Thoracic aorta (tissue), 2 donors: ENCODE results near the gene RBKS. TPM values are rescaled to one million over a fixed set of nuclear protein-coding genes. Genes with fewer than 3 reads are reported as not detected.

Experiments
- ATAC-seq: fragments of 150-250 bp; one replicate; pipeline ENCODE4 v1.8.0; 2017; ENCODE audit warnings: low read depth; ENCODE audit not compliant: insufficient number of reproducible peaks, low FRiP score
- DNase-seq: peaks from one replicate; pipeline ENCODE4 v3.0.0-alpha.2; 2020; ENCODE audit warnings: low spot score
- H3K27ac ChIP-seq, 2 donors: fragments of 200-600 bp; sonication (generic); 1 replicate in 1 of 2; 2 replicates in 1 of 2; pipeline ENCODE4 v1.5.1; 2016; ENCODE audit warnings: mild to moderate bottlenecking in 2 of 2, moderate library complexity in 2 of 2
- H3K27me3 ChIP-seq: fragments of 200-600 bp; sonication (generic); replicated peaks from 2 replicates; pipeline ENCODE4 v1.6.0; 2016; ENCODE audit warnings: mild to moderate bottlenecking; ENCODE audit not compliant: insufficient read depth
- H3K36me3 ChIP-seq: fragments of 200-600 bp; sonication (generic); one replicate; pipeline ENCODE4 v1.5.1; 2016
- H3K4me1 ChIP-seq, 2 donors: fragments of 200-600 bp; sonication (generic); 1 replicate in 1 of 2; 2 replicates in 1 of 2; pipeline versions ENCODE4 v1.5.1 to v1.6.0; 2016; ENCODE audit warnings: low read depth in 2 of 2, mild to moderate bottlenecking in 1 of 2; ENCODE audit not compliant: control insufficient read depth in 1 of 2
- H3K4me3 ChIP-seq: fragments of 200-600 bp; sonication (generic); 2 replicates; pipeline ENCODE4 v1.5.1; 2016; ENCODE audit warnings: mild to moderate bottlenecking
- H3K9me3 ChIP-seq: fragments of 200-600 bp; sonication (generic); 2 replicates; pipeline ENCODE4 v1.5.1; 2016
- total RNA-seq, 2 donors: library from RNA; depleted of rRNA; stranded (reverse); fragments of >200 nt; gene quantifications; one replicate each; pipeline versions ENCODE4 v1.1.0 to v1.2.3, GENCODE V29; 2016
- TF ChIP-seq, protein P1 (sequence below): fragments of 200-600 bp; sonication (generic); IDR thresholded peaks from one replicate; pipeline ENCODE4 v1.5.1; 2019; ENCODE audit warnings: antibody characterized with exemption

RBKS gene
- total RNA-seq, 2 donors from 2014 or later: 3.1 to 5.0 TPM

DNA sequence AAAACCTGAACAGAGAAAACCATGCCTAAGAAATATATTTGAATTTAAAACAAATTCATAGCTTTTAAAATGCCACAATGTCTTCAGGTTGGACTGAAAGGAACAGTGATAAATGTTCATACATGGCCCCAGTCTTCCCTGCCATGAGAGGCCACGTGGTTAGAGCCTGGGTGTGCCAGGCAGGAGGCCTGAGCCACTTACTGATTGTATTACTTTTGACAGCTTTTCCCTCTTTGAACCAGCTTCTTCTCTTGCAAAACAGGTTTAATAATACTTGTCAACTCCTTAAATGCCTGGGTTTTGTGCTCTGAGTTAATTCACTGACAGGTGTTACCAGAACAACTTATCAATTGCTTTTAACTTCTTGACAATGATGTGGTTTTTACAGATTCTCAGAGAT, 27.0 kb downstream of the RBKS start:
- no peak overlapping the region for H3K27ac ChIP-seq
- H3K9me3 ChIP-seq: no peaks in the 10 kb centered on the region
- ATAC-seq (no peak), DNase-seq (no peak)
- H3K27me3 ChIP-seq: no peaks in the 10 kb centered on the region
- H3K4me1 ChIP-seq: no peaks in the 10 kb centered on the region
- no peaks in the 10 kb centered on the region for H3K36me3 ChIP-seq
- H3K4me3 ChIP-seq: no peak overlapping the region
- TF ChIP-seq, protein P1, sequence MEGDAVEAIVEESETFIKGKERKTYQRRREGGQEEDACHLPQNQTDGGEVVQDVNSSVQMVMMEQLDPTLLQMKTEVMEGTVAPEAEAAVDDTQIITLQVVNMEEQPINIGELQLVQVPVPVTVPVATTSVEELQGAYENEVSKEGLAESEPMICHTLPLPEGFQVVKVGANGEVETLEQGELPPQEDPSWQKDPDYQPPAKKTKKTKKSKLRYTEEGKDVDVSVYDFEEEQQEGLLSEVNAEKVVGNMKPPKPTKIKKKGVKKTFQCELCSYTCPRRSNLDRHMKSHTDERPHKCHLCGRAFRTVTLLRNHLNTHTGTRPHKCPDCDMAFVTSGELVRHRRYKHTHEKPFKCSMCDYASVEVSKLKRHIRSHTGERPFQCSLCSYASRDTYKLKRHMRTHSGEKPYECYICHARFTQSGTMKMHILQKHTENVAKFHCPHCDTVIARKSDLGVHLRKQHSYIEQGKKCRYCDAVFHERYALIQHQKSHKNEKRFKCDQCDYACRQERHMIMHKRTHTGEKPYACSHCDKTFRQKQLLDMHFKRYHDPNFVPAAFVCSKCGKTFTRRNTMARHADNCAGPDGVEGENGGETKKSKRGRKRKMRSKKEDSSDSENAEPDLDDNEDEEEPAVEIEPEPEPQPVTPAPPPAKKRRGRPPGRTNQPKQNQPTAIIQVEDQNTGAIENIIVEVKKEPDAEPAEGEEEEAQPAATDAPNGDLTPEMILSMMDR: no peak

DNA sequence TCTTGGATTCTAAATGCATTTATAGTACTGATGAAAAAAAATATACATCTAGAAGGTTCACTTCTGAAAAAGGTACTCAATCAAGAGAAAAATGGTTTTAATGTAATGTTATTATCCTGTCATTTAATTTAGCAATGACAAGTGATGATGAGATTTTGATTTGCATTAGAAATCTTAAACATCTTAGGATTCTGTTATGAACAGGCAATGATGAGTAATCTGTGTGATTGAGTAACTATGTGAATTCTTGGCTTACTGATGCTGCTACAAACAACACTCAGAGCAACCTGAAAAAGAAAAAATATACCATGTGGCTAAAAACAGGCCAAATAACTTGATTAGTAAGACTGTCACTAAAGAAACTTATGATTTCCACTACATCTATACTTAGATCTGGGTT, 30.1 kb downstream of the RBKS start:
- Histone ChIP-seq H3K27ac (no peak overlapping the region), H3K4me3 (no peak overlapping the region), H3K36me3 (no peaks in the 10 kb centered on the region), H3K4me1 (peaks cover 0 to 7% of the 10 kb centered on the region in 2 donors), H3K27me3 (no peaks in the 10 kb centered on the region), H3K9me3 (no peaks in the 10 kb centered on the region)
- TF ChIP-seq, protein P1: no peak
- DNase-seq (no peak), ATAC-seq (no peak)

- Histone ChIP-seq H3K27me3 (no peaks in the 10 kb centered on the region), H3K27ac (no peak overlapping the region), H3K36me3 (no peaks in the 10 kb centered on the region), H3K4me3 (no peak overlapping the region), H3K4me1 (peaks cover 0 to 7% of the 10 kb centered on the region in 2 donors), H3K9me3 (no peaks in the 10 kb centered on the region)
- TF ChIP-seq, protein P1: no peak
- no peak for ATAC-seq
- no peak for DNase-seq
Observed at GRCh38 chr2:27857417-27858172, 32.6 kb downstream of the RBKS start.

- Histone ChIP-seq H3K4me1 (peaks cover 0 to 7% of the 10 kb centered on the region in 2 donors), H3K36me3 (no peaks in the 10 kb centered on the region), H3K27me3 (no peaks in the 10 kb centered on the region), H3K9me3 (no peaks in the 10 kb centered on the region), H3K27ac (no peak overlapping the region), H3K4me3 (no peak overlapping the region)
- ATAC-seq (no peak), DNase-seq (no peak)
- TF ChIP-seq, protein P1: no peak
Observed at GRCh38 chr2:27856956-27857355, 33.2 kb downstream of the RBKS start.

- Histone ChIP-seq H3K36me3 (no peaks in the 10 kb centered on the region), H3K4me3 (no peak overlapping the region), H3K27me3 (no peaks in the 10 kb centered on the region), H3K27ac (no peak overlapping the region), H3K4me1 (peaks cover 0 to 7% of the 10 kb centered on the region in 2 donors), H3K9me3 (no peaks in the 10 kb centered on the region)
- ATAC-seq (no peak), DNase-seq (no peak)
- TF ChIP-seq, protein P1: no peak
Observed at GRCh38 chr2:27856386-27856785, 33.8 kb downstream of the RBKS start.
